Activated CD8-positive, alpha-beta T cell treated with anti-CD3 and anti-CD28 coated beads for 36 hours (primary cell): ENCODE results near the gene ZNF335. TPM values are rescaled to one million over a fixed set of nuclear protein-coding genes. Genes with fewer than 3 reads are reported as not detected.

ENCODE experiments used
- ATAC-seq: fragments of 200-7000 bp; cut with Tn5 transposase; one replicate; pipeline ENCODE4 v1.10.0; 2021; ENCODE audit warnings: mild to moderate bottlenecking, moderate library complexity
- CTCF ChIA-PET: fragments of 350-600 bp; sonication (Branson Sonifier 250); formaldehyde crosslinking; loops from one replicate; lab custom pipeline; 2021; ENCODE audit warnings: antibody characterized with exemption; lab: Charles Lee
- POLR2A ChIA-PET: fragments of 350-600 bp; sonication (Branson Sonifier 250); formaldehyde crosslinking; loops from one replicate; lab custom pipeline; 2021; ENCODE audit warnings: antibody characterized with exemption; lab: Charles Lee
- DNase-seq: peaks from one replicate; pipeline ENCODE4 v3.0.0-alpha.2; 2020
- H3K27ac Mint-ChIP-seq: one replicate; pipeline ENCODE4 v1.8.0; 2021; ENCODE audit warnings: mild to moderate bottlenecking, mixed read lengths
- H3K27me3 Mint-ChIP-seq: one replicate; pipeline ENCODE4 v1.8.0; 2021; ENCODE audit warnings: mixed read lengths
- H3K36me3 Mint-ChIP-seq: one replicate; pipeline ENCODE4 v1.8.0; 2021; ENCODE audit warnings: low read depth, mixed read lengths
- H3K4me1 Mint-ChIP-seq: one replicate; pipeline ENCODE4 v1.8.0; 2021; ENCODE audit warnings: low read depth, mixed read lengths
- H3K4me3 Mint-ChIP-seq: one replicate; pipeline ENCODE4 v1.8.0; 2021; ENCODE audit warnings: mild to moderate bottlenecking, moderate library complexity, mixed read lengths
- H3K9me3 Mint-ChIP-seq: one replicate; pipeline ENCODE4 v1.8.0; 2021; ENCODE audit warnings: mixed read lengths
- CTCF ChIP-seq: fragments of 200-600 bp; IDR thresholded peaks from one replicate; pipeline ENCODE4 v1.8.0; 2022; ENCODE audit warnings: antibody characterized with exemption, mild to moderate bottlenecking
- intact Hi-C: fragments of 100-400 bp; cut with micrococcal nuclease; formaldehyde crosslinking; loops from one replicate; pipeline ENCODE4 v1.10.0; 2022
- total RNA-seq, 2 experiments: library from RNA; stranded (reverse); gene quantifications; one replicate each; pipeline ENCODE4 v1.2.3, GENCODE V29; 2021

ZNF335 gene
- total RNA-seq, 2 experiments from 2014 or later = 27.0 to 28.8 TPM

- no peak overlapping the region for H3K27ac Mint-ChIP-seq
- POLR2A ChIA-PET = interaction anchor here (1.1 to 3.0 kb wide), 5 partner anchors 9 to 35 kb away, joined by 3 to 11 read pairs (median 6); partner anchors contain the start of gene PCIF1
- H3K4me3 Mint-ChIP-seq = no peak overlapping the region
- no peaks in the 10 kb centered on the region for H3K27me3 Mint-ChIP-seq
- no peak for TF ChIP-seq CTCF
- DNase-seq (no peak), ATAC-seq (no peak)
- no peaks in the 10 kb centered on the region for H3K9me3 Mint-ChIP-seq
- peaks cover 7% of the 10 kb centered on the region for H3K36me3 Mint-ChIP-seq
- intact Hi-C loops = no loop called here
- CTCF ChIA-PET = no interaction called here
- peaks cover under 1% of the 10 kb centered on the region for H3K4me1 Mint-ChIP-seq
These were observed 72.8 kb downstream of the ZNF335 start for GRCh38 chr20:45899046-45899835.

Other genes starting within 250 kb of the ZNF335 start
- gene SPINT4, start 249.9 kb downstream of the ZNF335 start, total RNA-seq = not detected
- under 1 TPM in 1 of 2 experiments, not detected in 1; 0.54 TPM for gene WFDC3, start 180.3 kb downstream of the ZNF335 start, total RNA-seq
- 10 to 100 TPM; 25.3 to 27.1 TPM for gene DNTTIP1, start 180.2 kb downstream of the ZNF335 start, total RNA-seq
- 100 to 1,000 TPM; 149 to 151 TPM for gene UBE2C, start 159.6 kb downstream of the ZNF335 start, total RNA-seq
- gene TNNC2, start 144.9 kb downstream of the ZNF335 start, total RNA-seq = not detected
- gene SNX21, start 138.4 kb downstream of the ZNF335 start, total RNA-seq = 1 to 10 TPM; 1.4 to 1.7 TPM
- 10 to 100 TPM; 18.5 to 21.2 TPM for gene ACOT8, start 114.8 kb downstream of the ZNF335 start, total RNA-seq
- gene ZSWIM3, start 114.6 kb downstream of the ZNF335 start, total RNA-seq = 1 to 10 TPM; 3.5 to 3.6 TPM
- gene ZSWIM1, start 91.0 kb downstream of the ZNF335 start, total RNA-seq = 1 to 10 TPM; 8.2 to 9.1 TPM
- gene SPATA25, start 84.6 kb downstream of the ZNF335 start, total RNA-seq = under 1 TPM; 0.58 to 0.74 TPM
- 1 to 10 TPM; 2.4 to 2.9 TPM for gene NEURL2, start 81.0 kb downstream of the ZNF335 start, total RNA-seq
- gene CTSA, start 80.9 kb downstream of the ZNF335 start, total RNA-seq = 10 to 100 TPM; 34.5 to 40.2 TPM
- gene PLTP, start 60.0 kb downstream of the ZNF335 start, total RNA-seq = 1 to 10 TPM; 7.4 to 8.6 TPM
- gene PCIF1, start 37.5 kb downstream of the ZNF335 start, total RNA-seq = 10 to 100 TPM; 27.8 to 29.5 TPM
- under 1 TPM in 1 of 2 experiments, not detected in 1; 0.11 TPM for gene MMP9, start 36.7 kb upstream of the ZNF335 start, total RNA-seq
- gene SLC12A5, start 57.0 kb upstream of the ZNF335 start, total RNA-seq = under 1 TPM in 1 of 2 experiments, not detected in 1; 0.43 TPM
- 10 to 100 TPM; 13.1 to 16.8 TPM for gene NCOA5, start 117.8 kb upstream of the ZNF335 start, total RNA-seq
- 1 to 10 TPM; 3.3 to 3.5 TPM for gene CD40, start 146.1 kb upstream of the ZNF335 start, total RNA-seq